K562 (cell line): ENCODE measurements around the gene GGACT. TPM values are rescaled to one million over a fixed set of nuclear protein-coding genes. Genes with fewer than 3 reads are reported as not detected.

Experiments used
- ATAC-seq: fragments of 200-7000 bp; cut with Tn5 transposase; 3 replicates; pipeline ENCODE4 v1.9.1; 2020; ENCODE audit warnings: moderate library complexity
- BruUV-seq: library from RNA; stranded (reverse); fragments of 400-500 nt; replicated peaks from 2 replicates; lab custom pipeline; 2021; lab: Mats Ljungman, UMichigan
- CTCF ChIA-PET: fragments of 300-600 bp; formaldehyde crosslinking; extraction: SDS; loops from one replicate; lab custom pipeline; 2021; ENCODE audit warnings: low intra/inter-chr PET ratio; lab: Yijun Ruan, JAX
- POLR2A ChIA-PET: fragments of 300-600, 350-650 bp; sonication (Branson Sonifier 250); formaldehyde crosslinking; extraction: SDS; loops from one replicate; lab custom pipeline; 2021; ENCODE audit warnings: antibody characterized with exemption, inconsistent platforms; lab: Yijun Ruan, JAX
- DNase-seq, 4 experiments: peaks; one replicate each; pipeline versions ENCODE4 v3.0.0 to v3.0.0-alpha.2; 2011 to 2018; ENCODE audit warnings: low spot score in 3 of 4, mixed read lengths in 3 of 4; ENCODE audit errors: extremely low read depth in 1 of 4
- FAIRE-seq: peaks from 2 replicates; lab custom pipeline; 2011; peaks lifted over from hg19 to GRCh38; lab: Jason Lieb, UNC
- H2AFZ ChIP-seq: 2 replicates; pipeline ENCODE4 v1.6.0; 2011; ENCODE audit warnings: low read depth, low read length, control low read depth, inconsistent platforms
- H3K27ac ChIP-seq: fragments of 200-600 bp; 3 replicates; pipeline ENCODE4 v1.8.0; 2011; ENCODE audit warnings: low read depth, mild to moderate bottlenecking, control low read depth, inconsistent platforms, low read length, moderate library complexity, mixed read lengths; ENCODE audit errors: extremely low read depth
- H3K27me3 ChIP-seq, 2 experiments: fragments of 300-600 bp in 1 of 2; 2 replicates in 1 of 2; 3 replicates in 1 of 2; pipeline versions ENCODE4 v1.6.0 to v1.8.0; 2011; ENCODE audit warnings: inconsistent platforms in 2 of 2, low read length in 2 of 2, mild to moderate bottlenecking in 1 of 2, mixed read lengths in 1 of 2, moderate library complexity in 1 of 2; ENCODE audit not compliant: control insufficient read depth in 2 of 2, insufficient read depth in 2 of 2
- H3K36me3 ChIP-seq: fragments of 300-600 bp; 3 replicates; pipeline ENCODE4 v1.8.0; 2011; ENCODE audit warnings: mild to moderate bottlenecking, low read length, inconsistent platforms; ENCODE audit not compliant: control insufficient read depth, insufficient read depth
- H3K4me1 ChIP-seq, 2 experiments: fragments of 200-600 bp in 1 of 2; replicated peaks in 1 of 2; 2 replicates in 1 of 2; 3 replicates in 1 of 2; pipeline versions ENCODE4 v1.5.1 to v1.8.0; 2011; ENCODE audit warnings: inconsistent platforms in 2 of 2, low read length in 2 of 2, mild to moderate bottlenecking in 1 of 2, mixed read lengths in 1 of 2, moderate library complexity in 1 of 2; ENCODE audit not compliant: control insufficient read depth in 2 of 2, insufficient read depth in 2 of 2
- H3K4me2 ChIP-seq: 2 replicates; pipeline ENCODE4 v1.6.1; 2011; ENCODE audit warnings: low read length, control low read depth, inconsistent platforms, mixed read lengths; ENCODE audit not compliant: insufficient read depth
- H3K4me3 ChIP-seq: fragments of 200-600 bp; sonication (generic), shearing (Covaris generic); 2 replicates; pipeline ENCODE4 v1.5.1; 2016; ENCODE audit warnings: control low read depth, inconsistent platforms
- H3K79me2 ChIP-seq: fragments of 200-600 bp; 3 replicates; pipeline ENCODE4 v1.8.0; 2011; ENCODE audit warnings: low read length, inconsistent platforms; ENCODE audit not compliant: control insufficient read depth, insufficient read depth
- H3K9ac ChIP-seq, 2 experiments: 2 replicates each; pipeline versions ENCODE4 v1.6.0 to v1.6.1; 2011; ENCODE audit warnings: low read depth in 2 of 2, low read length in 2 of 2, control low read depth in 1 of 2, inconsistent platforms in 1 of 2, mild to moderate bottlenecking in 1 of 2, mixed read lengths in 1 of 2; ENCODE audit not compliant: insufficient read depth in 1 of 2
- H3K9me1 ChIP-seq: one replicate; pipeline ENCODE4 v1.6.0; 2011; ENCODE audit warnings: inconsistent platforms, mild to moderate bottlenecking, low read length, moderate library complexity; ENCODE audit not compliant: control insufficient read depth, insufficient read depth
- H3K9me3 ChIP-seq: replicated peaks from 2 replicates; pipeline ENCODE4 v1.5.1; 2011; ENCODE audit warnings: low read depth, low read length, inconsistent platforms; ENCODE audit not compliant: control insufficient read depth, insufficient read depth
- H4K20me1 ChIP-seq: replicated peaks from 2 replicates; pipeline ENCODE4 v1.6.1; 2011; ENCODE audit warnings: low read length, inconsistent platforms, mixed read lengths; ENCODE audit not compliant: control insufficient read depth, insufficient read depth
- BRF1 ChIP-seq: IDR thresholded peaks from 3 replicates; pipeline ENCODE4 v1.6.1; 2011; ENCODE audit warnings: borderline replicate concordance, mild to moderate bottlenecking; ENCODE audit not compliant: insufficient read length; ENCODE audit errors: extremely low read depth
- CC2D1A ChIP-seq: fragments of 450-650 bp; IDR thresholded peaks from 2 replicates; pipeline ENCODE4 v1.6.1; 2017; ENCODE audit warnings: mild to moderate bottlenecking
- E2F3 ChIP-seq: fragments of 250-450 bp; sonication (Bioruptor Pico); IDR thresholded peaks from 2 replicates; pipeline ENCODE4 v1.4.0; 2020; ENCODE audit warnings: mild to moderate bottlenecking
- GTF2A2 ChIP-seq: IDR thresholded peaks from 2 replicates; pipeline ENCODE4 v1.6.1; 2016; ENCODE audit warnings: mild to moderate bottlenecking, missing genetic modification characterization, missing compliant biosample characterization
- HDAC3 ChIP-seq: fragments of 450-650 bp; IDR thresholded peaks from 2 replicates; pipeline ENCODE4 v1.6.1; 2018; ENCODE audit warnings: borderline replicate concordance, mild to moderate bottlenecking, moderate library complexity; ENCODE audit not compliant: partially characterized antibody
- MAZ ChIP-seq, 2 experiments: fragments of 450-650 bp in 1 of 2; sonication (generic) in 1 of 2; formaldehyde crosslinking; IDR thresholded peaks in 1 of 2; conservative IDR thresholded peaks in 1 of 2; 2 replicates each; pipeline versions ENCODE4 v1.4.0 to v1.5.0; 2020; ENCODE audit warnings: mild to moderate bottlenecking in 1 of 2, missing genetic modification reagents in 1 of 2
- MCM2 ChIP-seq: fragments of 450-650 bp; IDR thresholded peaks from 2 replicates; pipeline ENCODE4 v1.6.1; 2017; ENCODE audit warnings: low read depth, mild to moderate bottlenecking
- MEIS2 ChIP-seq: fragments of 450-650 bp; IDR thresholded peaks from 2 replicates; pipeline ENCODE4 v1.6.1; 2014; ENCODE audit warnings: mild to moderate bottlenecking; ENCODE audit not compliant: partially characterized antibody
- MXI1 ChIP-seq: IDR thresholded peaks from 2 replicates; pipeline ENCODE4 v1.6.1; 2011; ENCODE audit warnings: low read depth, mild to moderate bottlenecking, improper control_type of control experiment, low read length
- RAD21 ChIP-seq, 2 experiments: fragments of 250-450 bp in 1 of 2; fragments of 450-650 bp in 1 of 2; sonication (Bioruptor Pico) in 1 of 2; formaldehyde crosslinking in 1 of 2; IDR thresholded peaks in 1 of 2; conservative IDR thresholded peaks in 1 of 2; 2 replicates each; pipeline versions ENCODE4 v1.4.0 to v1.8.0; 2020 to 2022; ENCODE audit warnings: mild to moderate bottlenecking in 2 of 2, moderate library complexity in 1 of 2
- SAFB2 ChIP-seq: fragments of 200-400 bp; formaldehyde crosslinking; IDR thresholded peaks from 2 replicates; pipeline ENCODE4 v1.6.1; 2018; ENCODE audit warnings: borderline replicate concordance, low read length, low read depth, moderate library complexity; ENCODE audit not compliant: severe bottlenecking
- STAG1 ChIP-seq: sonication (generic); formaldehyde crosslinking; IDR thresholded peaks from 2 replicates; pipeline ENCODE4 v1.5.0; 2020; ENCODE audit warnings: missing genetic modification reagents, borderline replicate concordance
- TAL1 ChIP-seq: fragments of 450-650 bp; IDR thresholded peaks from 2 replicates; pipeline ENCODE4 v1.6.1; 2016; ENCODE audit warnings: mild to moderate bottlenecking
- THAP12 ChIP-seq: fragments of 250-450 bp; sonication (Bioruptor Pico); IDR thresholded peaks from 2 replicates; pipeline ENCODE4 v1.9.0; 2021; ENCODE audit warnings: mild to moderate bottlenecking, inconsistent platforms
- TRIM24 ChIP-seq, 2 experiments: fragments of 450-650 bp; IDR thresholded peaks; 2 replicates each; pipeline ENCODE4 v1.6.1; 2016
- ZNF561 ChIP-seq: fragments of 450-650 bp; formaldehyde crosslinking; conservative IDR thresholded peaks from 2 replicates; pipeline ENCODE4 v1.4.0; 2020; ENCODE audit warnings: mild to moderate bottlenecking, moderate library complexity
- ZNF76 ChIP-seq: fragments of 250-450 bp; sonication (Bioruptor Pico); IDR thresholded peaks from 2 replicates; pipeline ENCODE4 v1.4.0; 2020; ENCODE audit warnings: mild to moderate bottlenecking, moderate library complexity, borderline replicate concordance
- WGBS: fragments of 100-300 bp; shearing (Covaris generic); methylation state at CpG from one replicate; pipeline ENCODE4 v1.1.6; 2016; ENCODE audit warnings: low coverage, mixed read lengths; ENCODE audit not compliant: insufficient coverage; ENCODE audit errors: missing lambda C conversion rate; 5-methylcytosine and 5-hydroxymethylcytosine counted together
- in situ Hi-C: fragments of 300-500 bp; cut with MboI; formaldehyde crosslinking; loops from 4 replicates; pipeline ENCODE4 v1.15.0; 2018; ENCODE audit warnings: inconsistent platforms, mixed read lengths
- intact Hi-C: fragments of 100-400 bp; cut with micrococcal nuclease; formaldehyde crosslinking; loops from 2 replicates; pipeline ENCODE4 v1.14.2; 2022
- polyA plus RNA-seq, 8 experiments: library from polyadenylated mRNA; depleted of rRNA in 4 of 8; stranded (reverse) in 5 of 8; unstranded in 3 of 8; fragments of >200 nt; fragmentation: Nextera tagmentation in 2 of 8; fragmentation: Illumina TruSeq in 1 of 8; extraction: Ambion mirVana in 2 of 8; extraction: Trizol in 1 of 8; gene quantifications; 2 replicates each; pipeline versions ENCODE4 v1.2.1 to v1.2.3, GENCODE V29; 2011 to 2014; ENCODE audit warnings: inconsistent platforms in 1 of 8, missing spikeins in 1 of 8
- total RNA-seq, 7 experiments: library from RNA; depleted of rRNA in 6 of 7; stranded (reverse); fragments of >200 nt in 6 of 7; fragmentation: Illumina TruSeq in 2 of 7; extraction: Trizol in 2 of 7; gene quantifications; 2 replicates each; pipeline versions ENCODE4 v1.2.1 to v1.2.3, GENCODE V29; 2011 to 2021; ENCODE audit warnings: low replicate concordance in 1 of 7

The GGACT gene
- total and polyA plus RNA-seq, 9 of the 15 experiments (the other 6 are each of a cell fraction or from before 2014, with no cell fraction given) = 0.20 to 3.2 (median 1.7) TPM

GRCh38 chr13:100514788-100515409 is 73.7 kb downstream of the GGACT start (continued):
- TF ChIP-seq RAD21 (CRISPR knock-in tag; conservative IDR thresholded peaks at IDR 0.05 in 1 of 2, IDR thresholded peaks at IDR 0.05 in 1 of 2) = peak; percentile 82 to 88
- peak; percentile 4 for TF ChIP-seq MEIS2
- no peak for TF ChIP-seq MCM2
- TF ChIP-seq E2F3 = no peak
- TF ChIP-seq CC2D1A = peak; percentile 42; the same call in 1 of the 2 replicates
- peak; percentile 70; the same call in 1 of the 2 replicates for TF ChIP-seq STAG1 (CRISPR knock-in tag)

DNA sequence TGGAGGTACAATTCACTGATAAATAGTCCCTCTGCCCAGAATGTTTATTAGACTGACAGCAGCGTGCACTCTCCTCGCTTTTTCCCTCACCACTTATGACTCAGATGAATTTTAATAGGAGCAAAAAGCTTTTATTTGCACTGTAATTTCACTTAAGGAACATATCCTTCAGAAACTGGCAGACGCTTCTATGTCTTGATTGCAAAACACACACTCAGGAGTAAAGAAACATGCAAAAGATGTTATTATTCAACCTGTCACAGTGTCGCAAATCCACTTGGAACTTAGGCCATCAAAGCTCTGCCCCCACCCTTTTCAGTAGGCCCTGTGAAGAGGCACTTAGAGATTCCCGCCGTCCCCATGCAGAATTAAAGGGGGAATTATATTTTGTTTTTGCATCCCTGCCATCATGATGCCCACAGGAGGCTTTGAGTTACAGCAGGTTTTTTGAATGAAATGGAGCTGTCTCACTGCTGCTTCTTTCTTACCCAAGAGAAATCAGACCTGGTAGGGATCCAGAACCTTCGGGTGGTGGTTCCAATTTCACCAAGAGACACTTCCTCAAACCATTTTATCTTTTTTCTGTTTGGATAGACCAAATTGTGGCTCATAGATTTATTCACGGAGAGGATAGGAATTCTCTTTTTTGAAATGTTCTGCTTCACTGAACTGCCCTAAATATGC is 74.5 kb downstream of the GGACT start:
- ChIA-PET CTCF (interaction anchor here (1.1 to 2.7 kb wide), 3 partner anchors 471 to 614 kb away, joined by 4 to 22 read pairs (median 6); no protein-coding TSS in a partner anchor), POLR2A (no interaction called here)
- TF ChIP-seq THAP12 (no peak), GTF2A2 (no peak), MXI1 (no peak), HDAC3 (no peak), TAL1 (no peak), SAFB2 (no peak), MAZ (CRISPR knock-in tag; conservative IDR thresholded peaks at IDR 0.05 in 1 of 2, IDR thresholded peaks at IDR 0.05 in 1 of 2) (no peak), BRF1 (no peak), ZNF561 (CRISPR knock-in tag) (no peak), TRIM24 (IDR thresholded peaks at IDR 0.05) (no peak), ZNF76 (CRISPR knock-in tag) (no peak), RAD21 (CRISPR knock-in tag; conservative IDR thresholded peaks at IDR 0.05 in 1 of 2, IDR thresholded peaks at IDR 0.05 in 1 of 2) (no peak)
- H3K4me3 ChIP-seq = no peak overlapping the region
- H3K9ac ChIP-seq = no peak overlapping the region
- H3K27ac ChIP-seq = no peak overlapping the region
- H3K36me3 ChIP-seq = no peaks in the 10 kb centered on the region
- no peak overlapping the region for H3K4me2 ChIP-seq
- no peaks in the 10 kb centered on the region for H3K79me2 ChIP-seq
- DNase-seq = no peak
- no peak for ATAC-seq
- no peaks in the 10 kb centered on the region for H3K4me1 ChIP-seq
- H3K27me3 ChIP-seq = peaks cover 0 to 3% of the 10 kb centered on the region in 2 experiments; a peak in 1 of 5 replicates
- no TSS peak for BruUV-seq
- intact Hi-C loops = loop anchor here (5.0 to 10.0 kb wide), 3 partner anchors 122 to 857 kb away; no protein-coding TSS in a partner anchor
- no peaks in the 10 kb centered on the region; the same call in 1 of the 2 replicates for H4K20me1 ChIP-seq
- no peaks in the 10 kb centered on the region for H3K9me1 ChIP-seq
- FAIRE-seq = no peak
- WGBS = 36% methylated on average over 8 of the region's 8 CpGs
- H2AFZ ChIP-seq = no peak overlapping the region
- H3K9me3 ChIP-seq = no peaks in the 10 kb centered on the region
- in situ Hi-C loops = loop anchor here (10.0 kb wide), 1 partner anchor 609 kb away; no protein-coding TSS in a partner anchor
